H1 (cell line): ENCODE measurements around the gene GBX1. TPM values are rescaled to one million over a fixed set of nuclear protein-coding genes. Genes with fewer than 3 reads are reported as not detected.
A peak's percentile ranks its signal among the peaks of the same experiment; 100 is the strongest.

Experiments used
- ASH2L ChIP-seq: fragments of 200-600, 300-600 bp; sonication (generic); IDR thresholded peaks from one replicate; pipeline ENCODE4 v1.7.1; 2017; ENCODE audit warnings: low read length
- BACH1 ChIP-seq: IDR thresholded peaks from 2 replicates; pipeline ENCODE4 v1.6.1; 2012; ENCODE audit warnings: low read length, improper control_type of control experiment
- CBX5 ChIP-seq: fragments of 300-800, 300-1000 bp; sonication (generic); IDR thresholded peaks from 2 replicates; pipeline ENCODE4 v1.7.1; 2016; ENCODE audit warnings: antibody characterized with exemption, low read length, low read depth
- CBX8 ChIP-seq: fragments of 300-800, 300-1000 bp; sonication (generic); IDR thresholded peaks from 2 replicates; pipeline ENCODE4 v1.7.1; 2016; ENCODE audit warnings: low read depth, low read length, borderline replicate concordance
- CEBPB ChIP-seq: IDR thresholded peaks from 2 replicates; pipeline ENCODE4 v1.6.1; 2012; ENCODE audit warnings: low read depth, low read length
- CTBP2 ChIP-seq: IDR thresholded peaks from 2 replicates; pipeline ENCODE4 v1.7.0; 2011; ENCODE audit warnings: borderline replicate concordance, mild to moderate bottlenecking, moderate library complexity, mixed read lengths, low read length; ENCODE audit not compliant: insufficient read depth, insufficient read length
- CTCF ChIP-seq, 3 experiments: IDR thresholded peaks; 1 replicate in 2 of 3; 2 replicates in 1 of 3; pipeline versions ENCODE4 v1.5.1 to v1.6.1; 2011; ENCODE audit warnings: low read length in 3 of 3, mild to moderate bottlenecking in 3 of 3, inconsistent platforms in 2 of 3, low read depth in 1 of 3, moderate library complexity in 1 of 3; ENCODE audit not compliant: insufficient read depth in 1 of 3; ENCODE audit errors: control extremely low read depth in 1 of 3
- E2F6 ChIP-seq: IDR thresholded peaks from 2 replicates; pipeline ENCODE4 v1.6.1; 2012; ENCODE audit warnings: inconsistent platforms
- HDAC6 ChIP-seq: IDR thresholded peaks from one replicate; pipeline ENCODE4 v1.7.1; 2012; ENCODE audit warnings: low read depth, mild to moderate bottlenecking, inconsistent platforms, low read length, moderate library complexity
- JUND ChIP-seq: IDR thresholded peaks from 2 replicates; pipeline ENCODE4 v1.6.1; 2011; ENCODE audit warnings: mild to moderate bottlenecking, improper control_type of control experiment, low read length
- KDM5A ChIP-seq: fragments of 200-600 bp; IDR thresholded peaks from 2 replicates; pipeline ENCODE4 v1.7.1; 2012; ENCODE audit warnings: mild to moderate bottlenecking, low read length, inconsistent platforms, mixed read lengths
- NANOG ChIP-seq: IDR thresholded peaks from 2 replicates; pipeline ENCODE4 v1.6.1; 2011; ENCODE audit warnings: low read length, low read depth, mild to moderate bottlenecking, inconsistent platforms; ENCODE audit not compliant: insufficient read depth, poor library complexity, severe bottlenecking
- NRF1 ChIP-seq: IDR thresholded peaks from 2 replicates; pipeline ENCODE4 v1.6.1; 2011; ENCODE audit warnings: mild to moderate bottlenecking, low read depth, low read length, improper control_type of control experiment
- RNF2 ChIP-seq: fragments of 200-900, 300-1000 bp; sonication (generic); IDR thresholded peaks from 2 replicates; pipeline ENCODE4 v1.7.1; 2016; ENCODE audit warnings: borderline replicate concordance, low read depth, mild to moderate bottlenecking, antibody characterized with exemption, low read length; ENCODE audit not compliant: poor library complexity, severe bottlenecking; ENCODE audit errors: missing control alignments
- RXRA ChIP-seq: IDR thresholded peaks from 2 replicates; pipeline ENCODE4 v1.6.1; 2011; ENCODE audit warnings: low read depth, mild to moderate bottlenecking, low read length, moderate library complexity; ENCODE audit not compliant: insufficient read depth
- SIX5 ChIP-seq: IDR thresholded peaks from 2 replicates; pipeline ENCODE4 v1.6.1; 2011; ENCODE audit warnings: mild to moderate bottlenecking, low read depth, low read length
- SP1 ChIP-seq: IDR thresholded peaks from 2 replicates; pipeline ENCODE4 v1.6.1; 2011; ENCODE audit warnings: low read depth, low read length
- TAF1 ChIP-seq: IDR thresholded peaks from 2 replicates; pipeline ENCODE4 v1.6.1; 2011; ENCODE audit warnings: mild to moderate bottlenecking, low read depth, low read length
- TAF7 ChIP-seq: optimal IDR thresholded peaks from 2 replicates; pipeline ENCODE3; 2011; ENCODE audit warnings: low read depth, mild to moderate bottlenecking, inconsistent platforms, low read length, moderate library complexity, borderline replicate concordance
- TCF12 ChIP-seq: IDR thresholded peaks from 2 replicates; pipeline ENCODE4 v1.6.1; 2011; ENCODE audit warnings: low read depth, mild to moderate bottlenecking, low read length
- YY1 ChIP-seq: IDR thresholded peaks from 2 replicates; pipeline ENCODE4 v1.6.1; 2011; ENCODE audit warnings: low read depth, mild to moderate bottlenecking, low read length
- polyA plus RNA-seq, 7 experiments: library from polyadenylated mRNA; depleted of rRNA in 3 of 7; stranded (reverse) in 5 of 7; unstranded in 2 of 7; fragments of >200 nt in 5 of 7; fragments of 200-250 nt in 2 of 7; gene quantifications; 1 replicate in 5 of 7; 2 replicates in 1 of 7; 4 replicates in 1 of 7; pipeline versions ENCODE4 v1.2.1 to v1.2.3, GENCODE V29; 2011 to 2013; ENCODE audit warnings: missing spikeins in 2 of 7, mixed read lengths in 2 of 7
- total RNA-seq: library from RNA; stranded (reverse); fragmentation: NEBNext Ultra II Directional; extraction: Animal tissue kit (Norgen Biotek cat#: 25700); gene quantifications from 2 replicates; pipeline ENCODE4 v1.2.1, GENCODE V29; 2021

GBX1 gene
- total and polyA plus RNA-seq, 2 of the 8 experiments (the other 6 are each of a cell fraction or from before 2014, with no cell fraction given), result not detected

GRCh38 chr7:151172273-151173141, 5.0 kb upstream of the GBX1 start (continued):
- peak; percentile 81 for TF ChIP-seq YY1
- TF ChIP-seq TAF1, result no peak
- 0 out of 2 replicates have a peak, but pooled peaks have one; percentile 57 for TF ChIP-seq RXRA
- TF ChIP-seq CBX8, result no peak
- TF ChIP-seq RNF2, result no peak
- TF ChIP-seq NANOG, result no peak
- TF ChIP-seq SIX5, result no peak
- 0 out of 2 replicates have a peak, but pooled peaks have one; percentile 54 for TF ChIP-seq E2F6
- no peak for TF ChIP-seq CBX5
- TF ChIP-seq TAF7, result peak; percentile 86
- TF ChIP-seq ASH2L, result no peak
- no peak for TF ChIP-seq BACH1
- no peak for TF ChIP-seq JUND
- TF ChIP-seq TCF12, result no peak
- no peak for TF ChIP-seq HDAC6
- no peak for TF ChIP-seq NRF1
- TF ChIP-seq KDM5A, result no peak
- no peak for TF ChIP-seq SP1
- no peak for TF ChIP-seq CTBP2
- peak in 2 of 3 experiments; percentile 100; a peak in 3 of 4 replicates for TF ChIP-seq CTCF (IDR thresholded peaks at IDR 0.05; ENCODE audit: control extremely low read depth in 1 of 3, insufficient read depth in 1 of 3, low read depth in 1 of 3, low read length in 3 of 3)
- no peak for TF ChIP-seq CEBPB
